T-helper 2 cell (primary cell): ENCODE measurements around the gene CDKN2AIPNL.
"Not testable (repeated sequence)": the region's sequence is repeated elsewhere in the genome, so short reads cannot be mapped to it uniquely, and the experiment has no call there.

ENCODE experiments used
- DNase-seq, 5 experiments: peaks; one replicate each; pipeline versions ENCODE4 v3.0.0 to v3.0.0-alpha.2; 2012 to 2022

The CDKN2AIPNL gene

DNA sequence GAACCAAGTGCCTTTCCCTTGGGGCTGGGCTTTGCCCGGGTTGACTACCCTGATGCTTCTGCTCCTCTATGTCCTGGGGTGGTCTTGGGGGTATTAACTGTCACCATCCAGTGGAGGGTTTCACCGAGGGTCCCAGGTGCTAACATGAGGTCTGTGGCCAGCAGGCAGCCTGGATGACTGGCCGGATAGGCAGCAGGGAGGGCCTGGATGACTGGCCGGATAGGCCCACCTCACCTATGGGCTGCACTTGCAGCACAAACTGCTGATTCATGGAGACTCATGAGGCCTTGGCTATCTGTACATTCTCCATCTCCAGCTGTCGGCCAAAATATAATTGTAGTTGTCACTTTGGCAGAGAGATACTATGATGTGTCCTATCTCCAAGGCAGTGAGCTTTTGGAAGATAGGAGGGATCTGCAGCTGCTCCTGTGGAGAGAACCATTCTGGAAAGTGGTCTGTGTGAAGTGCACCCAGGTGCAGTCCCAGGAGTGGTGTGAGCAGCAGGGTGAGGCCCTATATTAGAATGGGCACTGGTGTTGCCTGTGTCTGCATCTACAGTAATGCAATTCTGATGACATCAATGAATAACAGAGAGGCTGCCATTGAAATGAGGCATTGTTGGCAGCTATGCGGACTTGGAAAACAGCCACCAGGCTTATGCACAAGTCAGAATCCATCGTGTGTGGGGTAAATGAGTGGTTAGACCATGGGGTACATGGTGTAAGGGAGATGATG, 26.3 kb upstream of the CDKN2AIPNL start:
- no peak for DNase-seq

- no peak for DNase-seq
Observed at GRCh38 chr5:134437340-134437846, 25.7 kb upstream of the CDKN2AIPNL start.

GRCh38 chr5:134436523-134437339, 25.1 kb upstream of the CDKN2AIPNL start:
- DNase-seq: peak in 3 of 5 experiments; percentile 11 to 84 (median 22)

DNA sequence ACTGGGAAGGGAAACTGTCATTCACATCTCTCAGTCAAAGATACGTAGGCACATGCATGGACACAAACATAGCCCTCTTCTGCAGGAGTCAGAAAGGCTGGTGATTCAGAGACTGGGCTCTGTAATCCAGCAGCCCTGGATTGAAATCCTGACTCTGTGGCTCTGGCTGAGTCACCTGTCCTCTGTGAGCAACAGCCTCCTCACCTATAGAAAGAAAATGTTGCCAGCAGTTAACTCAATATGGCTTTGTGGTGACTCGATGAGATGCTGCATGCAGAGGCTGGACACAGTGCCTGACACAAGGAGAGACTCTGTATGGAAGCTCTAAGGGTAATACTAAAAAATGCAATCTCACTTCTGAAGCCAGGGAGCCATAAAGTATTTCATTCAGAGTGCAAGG, 23.9 kb upstream of the CDKN2AIPNL start:
- no peak for DNase-seq

DNA sequence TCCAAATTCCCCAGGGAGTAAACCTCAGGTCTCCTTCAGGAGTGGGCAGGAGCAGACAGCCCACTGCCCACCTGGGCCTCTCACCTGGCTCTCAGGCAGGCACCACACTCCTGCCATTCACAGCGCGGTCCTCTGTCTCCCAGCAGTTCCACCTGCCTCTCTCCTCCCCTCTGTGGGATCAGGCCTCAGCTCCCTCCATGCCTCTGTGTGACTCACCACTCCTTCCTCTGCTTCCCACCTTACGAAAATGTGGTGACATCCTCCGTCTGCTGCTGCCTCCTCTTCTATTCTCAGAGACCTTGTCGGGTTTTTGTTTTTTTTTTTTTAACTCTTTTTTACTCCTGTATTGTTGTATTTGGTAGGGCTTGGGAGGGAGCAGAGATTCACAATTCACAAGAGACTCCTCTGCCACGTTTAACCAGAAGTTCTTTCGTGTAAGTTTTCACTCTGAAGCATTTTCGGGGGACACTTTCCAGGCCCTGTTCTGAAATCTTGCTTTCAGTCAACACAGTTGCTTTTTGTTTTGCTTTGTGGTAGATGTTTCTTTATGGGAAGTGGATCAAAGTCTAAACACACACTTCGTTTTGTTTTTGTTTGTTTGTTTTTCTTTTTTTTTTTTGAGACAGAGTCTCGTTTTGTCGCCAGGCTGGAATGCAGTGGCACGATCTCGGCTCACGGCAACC, 21.1 kb upstream of the CDKN2AIPNL start:
- no peak for DNase-seq

GRCh38 chr5:134432174-134432573, 20.5 kb upstream of the CDKN2AIPNL start:
- DNase-seq: no peak

DNA sequence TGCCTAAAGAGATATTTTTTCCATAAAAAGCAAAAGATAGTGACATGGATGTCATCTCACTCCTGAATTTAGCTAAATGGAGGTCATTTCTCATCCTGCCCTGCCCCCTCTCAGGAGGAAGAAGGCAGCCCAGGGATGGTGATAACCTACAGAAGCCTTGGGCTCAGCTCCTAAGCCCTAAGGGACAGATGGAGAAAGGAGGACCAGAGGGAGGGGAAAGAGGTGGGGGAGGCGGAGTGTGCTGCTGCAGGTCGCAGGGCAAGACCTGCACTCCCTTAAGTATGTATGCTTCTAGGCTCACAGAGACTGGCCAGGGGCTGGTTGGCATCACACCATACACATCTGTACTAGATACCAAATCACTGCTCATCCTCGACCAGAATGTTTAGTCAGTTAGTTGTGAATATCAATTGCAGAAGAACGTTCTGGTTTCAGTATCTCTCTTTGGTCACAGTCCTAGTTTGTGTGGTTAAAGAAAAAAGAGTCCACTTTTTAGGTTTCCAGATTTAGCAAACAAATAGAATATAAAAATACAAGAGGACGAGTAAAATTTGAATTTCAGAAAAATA, 18.4 kb upstream of the CDKN2AIPNL start:
- no peak for DNase-seq

GRCh38 chr5:134427540-134428041, 15.9 kb upstream of the CDKN2AIPNL start:
- DNase-seq: no peak

DNA sequence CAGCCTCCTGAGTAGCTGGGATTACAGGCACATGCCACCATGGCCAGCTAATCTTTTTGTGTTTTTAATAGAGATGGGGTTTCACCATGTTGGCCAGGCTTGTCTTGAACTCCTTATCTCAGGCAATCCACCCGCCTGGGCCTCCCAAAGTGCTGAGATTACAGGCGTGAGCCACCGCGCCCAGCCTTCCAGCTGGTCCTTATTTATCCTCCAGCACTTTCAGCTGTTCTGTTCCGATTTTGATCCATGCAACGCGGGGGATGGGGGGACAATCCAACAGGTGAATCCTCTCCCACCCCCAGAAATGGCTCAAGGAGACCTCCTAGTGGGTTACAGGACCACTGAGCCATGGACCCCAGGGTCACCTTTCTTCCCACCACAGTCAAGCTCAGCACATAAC, 14.7 kb upstream of the CDKN2AIPNL start:
- no peak for DNase-seq

- no peak for DNase-seq
Observed at GRCh38 chr5:134423376-134423775, 11.7 kb upstream of the CDKN2AIPNL start.

DNA sequence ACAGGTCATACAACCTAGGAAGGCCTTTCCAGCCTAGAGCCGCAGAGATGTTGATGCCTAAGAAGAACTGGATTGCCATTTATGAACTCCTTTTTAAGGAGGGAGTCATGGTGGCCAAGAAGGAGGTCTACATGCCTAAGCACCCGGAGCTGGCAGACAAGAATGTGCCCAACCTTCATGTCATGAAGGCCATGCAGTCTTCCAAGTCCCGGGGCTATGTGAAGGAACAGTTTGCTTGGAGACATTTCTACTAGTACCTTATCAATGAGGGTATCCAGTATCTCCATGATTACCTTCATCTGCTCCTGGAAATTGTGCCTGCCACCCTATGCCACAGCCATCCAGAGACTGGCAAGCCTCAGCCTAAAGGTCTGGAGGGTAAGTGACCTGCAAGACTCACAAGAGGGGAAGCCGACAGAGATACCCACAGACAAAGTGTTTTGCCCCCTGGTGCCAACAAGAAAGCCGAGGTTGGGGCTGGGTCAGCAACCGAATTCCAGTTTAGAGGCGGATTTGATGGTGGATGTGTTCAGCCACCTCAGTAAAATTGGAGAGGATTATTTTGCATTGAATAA, 11.2 kb upstream of the CDKN2AIPNL start:
- DNase-seq: no peak

- not testable (repeated sequence) for DNase-seq
Observed at GRCh38 chr5:134421038-134421437, 9.4 kb upstream of the CDKN2AIPNL start.

DNA sequence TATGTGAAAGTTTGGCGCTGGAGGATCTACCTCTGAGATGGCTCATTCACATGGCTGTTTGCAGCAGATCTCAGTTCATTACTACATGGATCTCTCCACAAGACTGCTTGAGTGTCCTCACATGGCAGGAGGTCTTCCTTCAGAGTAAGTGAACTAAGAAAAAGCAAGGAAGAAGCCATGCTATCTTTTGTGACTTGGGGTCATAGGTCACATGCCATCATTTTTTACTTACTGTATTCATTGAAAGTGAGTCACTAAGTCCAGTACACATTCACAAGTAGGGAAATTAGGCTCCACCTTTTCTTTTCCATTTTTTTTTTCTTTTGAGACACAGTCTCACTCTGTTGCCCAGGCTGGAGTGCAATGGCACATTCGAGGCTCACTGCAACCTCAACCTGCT, 8.7 kb upstream of the CDKN2AIPNL start:
- DNase-seq: no peak

DNA sequence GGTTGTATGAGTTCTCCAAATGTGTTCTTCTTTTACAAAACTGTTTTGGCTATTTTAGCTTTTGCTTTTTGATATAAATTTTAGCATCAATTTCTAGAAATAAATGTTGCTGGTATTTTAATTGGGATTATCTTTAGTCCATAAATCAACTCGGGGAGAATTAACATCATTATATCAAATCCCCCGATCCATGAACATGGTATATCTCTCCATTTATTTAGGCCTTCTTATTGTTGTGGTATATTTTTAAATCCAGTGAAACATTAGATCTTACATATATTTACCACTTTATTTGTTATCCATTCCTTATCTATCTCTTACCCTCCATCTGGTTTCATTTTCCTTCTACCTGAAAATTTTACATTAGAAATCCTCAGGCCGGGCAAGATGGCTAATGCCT, 7.3 kb upstream of the CDKN2AIPNL start:
- no peak for DNase-seq

- no peak for DNase-seq
Observed at GRCh38 chr5:134417707-134418106, 6.0 kb upstream of the CDKN2AIPNL start.

- DNase-seq: no peak
Observed at GRCh38 chr5:134413046-134413445, 1.4 kb upstream of the CDKN2AIPNL start.

- DNase-seq: no peak
Observed at GRCh38 chr5:134411228-134411545, 494 bp downstream of the CDKN2AIPNL start.

DNA sequence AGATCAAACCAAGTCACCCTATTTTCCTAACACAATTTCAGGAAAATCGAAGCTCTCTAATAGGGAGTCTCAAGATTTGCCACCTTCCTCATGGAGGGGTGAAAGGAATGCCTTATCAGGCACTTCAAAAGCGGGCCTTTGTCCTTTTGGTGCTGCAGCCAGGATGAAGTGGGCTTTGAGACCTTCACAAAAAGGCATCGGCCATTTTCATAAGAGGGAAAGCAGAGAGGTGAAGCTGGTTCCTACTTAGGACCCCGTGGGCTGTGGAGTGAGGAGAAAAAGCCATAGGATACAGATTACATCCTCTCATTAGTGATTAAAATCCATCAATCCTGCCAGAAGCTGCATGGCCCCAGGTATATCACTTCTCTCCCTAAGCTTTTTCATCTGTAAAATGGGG, 859 bp downstream of the CDKN2AIPNL start:
- no peak for DNase-seq

DNA sequence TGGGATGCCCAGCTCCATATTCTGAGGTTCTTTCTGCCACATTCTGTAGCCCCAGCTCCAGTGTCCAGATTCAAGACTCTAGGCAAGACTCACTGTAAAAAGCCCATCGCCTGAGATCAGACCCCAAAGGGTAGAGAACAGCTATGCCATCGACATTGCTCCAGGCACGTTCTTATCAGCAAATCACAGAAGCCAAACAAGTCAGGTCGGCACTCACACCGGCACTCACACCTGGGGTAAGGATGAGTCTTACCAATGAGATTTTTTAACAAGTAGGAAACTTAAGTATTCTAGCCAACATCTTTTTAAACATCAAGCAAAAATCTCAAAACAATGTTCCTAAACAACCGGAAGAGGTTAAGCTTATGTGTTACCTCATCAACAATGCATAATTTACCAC, 2.4 kb downstream of the CDKN2AIPNL start:
- no peak for DNase-seq

DNA sequence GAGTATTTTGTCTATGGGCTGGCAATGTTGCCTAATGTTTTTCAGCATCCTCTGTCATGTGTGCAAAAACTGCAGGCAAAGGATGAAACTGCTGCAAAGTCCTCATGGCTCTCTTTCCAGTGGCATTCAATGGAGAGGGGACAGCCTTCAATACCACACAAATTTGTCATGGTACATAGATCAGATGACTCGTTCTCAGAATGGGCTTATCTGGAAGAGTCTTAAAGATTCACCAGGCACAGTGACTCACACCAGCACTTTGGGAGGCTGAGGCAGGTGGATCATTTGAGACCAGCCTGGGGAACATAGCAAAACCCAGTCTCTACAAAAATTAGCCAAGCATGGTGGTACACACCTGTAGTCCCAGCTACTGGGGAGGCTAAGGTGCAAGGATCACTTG, 5.3 kb downstream of the CDKN2AIPNL start:
- DNase-seq: no peak

GRCh38 chr5:134403951-134404350, 7.7 kb downstream of the CDKN2AIPNL start:
- DNase-seq: no peak

DNA sequence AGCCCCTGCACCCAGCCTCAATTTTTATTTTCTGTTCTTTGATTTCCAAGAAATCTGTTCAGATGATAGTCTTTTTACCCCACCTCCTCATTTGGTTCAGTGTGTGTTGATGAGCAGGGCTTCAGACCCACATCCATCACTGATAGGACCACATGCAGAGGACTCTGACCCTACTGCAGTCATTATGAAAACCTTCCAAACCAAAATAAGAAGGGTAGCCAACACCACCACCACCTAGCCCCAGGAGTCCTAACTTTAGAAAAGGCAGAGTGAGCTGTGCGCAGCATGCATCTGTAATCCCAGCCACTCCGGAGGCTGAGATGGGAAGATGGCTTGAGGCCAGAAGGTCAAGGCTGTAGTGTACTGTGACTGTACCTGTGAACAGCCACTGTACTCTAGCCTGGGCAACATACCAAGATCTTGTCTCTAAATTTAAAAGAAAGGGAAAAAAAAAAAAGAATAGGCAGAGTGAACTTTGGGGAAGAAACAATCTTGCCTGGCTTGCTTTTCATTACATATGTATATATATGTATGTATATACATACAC, 13.0 kb downstream of the CDKN2AIPNL start:
- DNase-seq: no peak
